Hematopoietic multipotent progenitor cell treated with erythropoietin and hydrocortisone succinate and interleukin-3 and kit ligand, for 8 days (in vitro differentiated cells): ENCODE measurements around the gene DDX53.

Source experiments
- DNase-seq: peaks from one replicate; pipeline ENCODE4 v3.0.0-alpha.2; 2015

DDX53 gene

GRCh38 chrX:23052324-23052723 lies 52.6 kb downstream of the DDX53 start:
- DNase-seq: no peak
